Stimulated activated CD4-positive, alpha-beta T cell treated with anti-CD3 and anti-CD28 coated beads, Interleukin-2, amount 100 ng/mL, for 24 hours (primary cell): ENCODE measurements around the gene RBFOX2.

Source experiments
- DNase-seq, 2 donors: peaks; one replicate each; pipeline ENCODE4 v3.0.0-alpha.2; 2020

Gene RBFOX2

GRCh38 chr22:35894464-35894878 lies 134.2 kb downstream of the RBFOX2 start:
- DNase-seq: no peak

- DNase-seq: no peak
Observed at GRCh38 chr22:35893698-35894097, 134.9 kb downstream of the RBFOX2 start.

GRCh38 chr22:35892192-35892591 lies 136.4 kb downstream of the RBFOX2 start:
- DNase-seq: no peak

GRCh38 chr22:35891442-35891841 lies 137.2 kb downstream of the RBFOX2 start:
- no peak for DNase-seq

GRCh38 chr22:35889071-35889470 lies 139.6 kb downstream of the RBFOX2 start:
- DNase-seq: no peak

- DNase-seq: no peak
Observed at GRCh38 chr22:35888181-35888870, 140.3 kb downstream of the RBFOX2 start.

GRCh38 chr22:35887296-35887875 lies 141.2 kb downstream of the RBFOX2 start:
- no peak for DNase-seq

GRCh38 chr22:35886309-35886708 lies 142.3 kb downstream of the RBFOX2 start:
- no peak for DNase-seq

- no peak for DNase-seq
Observed at GRCh38 chr22:35884529-35884928, 144.1 kb downstream of the RBFOX2 start.

GRCh38 chr22:35883031-35883620 lies 145.5 kb downstream of the RBFOX2 start:
- no peak for DNase-seq

- DNase-seq: no peak
Observed at GRCh38 chr22:35882211-35883030, 146.2 kb downstream of the RBFOX2 start.

GRCh38 chr22:35879351-35879750 lies 149.3 kb downstream of the RBFOX2 start:
- DNase-seq: no peak

- DNase-seq: no peak
Observed at GRCh38 chr22:35873426-35873825, 155.2 kb downstream of the RBFOX2 start.

- DNase-seq: no peak
Observed at GRCh38 chr22:35872451-35872850, 156.2 kb downstream of the RBFOX2 start.

- no peak for DNase-seq
Observed at GRCh38 chr22:35870517-35871293, 157.9 kb downstream of the RBFOX2 start.

- no peak for DNase-seq
Observed at GRCh38 chr22:35868938-35869337, 159.7 kb downstream of the RBFOX2 start.

GRCh38 chr22:35866651-35867050 lies 162.0 kb downstream of the RBFOX2 start:
- DNase-seq: no peak

GRCh38 chr22:35864545-35865165 lies 164.0 kb downstream of the RBFOX2 start:
- no peak for DNase-seq

GRCh38 chr22:35863432-35863831 lies 165.2 kb downstream of the RBFOX2 start:
- no peak for DNase-seq

GRCh38 chr22:35862697-35863096 lies 165.9 kb downstream of the RBFOX2 start:
- no peak for DNase-seq

- no peak for DNase-seq
Observed at GRCh38 chr22:35861451-35861850, 167.2 kb downstream of the RBFOX2 start.

GRCh38 chr22:35860837-35861236 lies 167.8 kb downstream of the RBFOX2 start:
- DNase-seq: no peak
